PC-3 (cell line): ENCODE measurements around the gene AOPEP. TPM values are rescaled to one million over a fixed set of nuclear protein-coding genes. Genes with fewer than 3 reads are reported as not detected.

Source experiments
- ATAC-seq: fragments of 200-7000 bp; cut with Tn5 transposase; 2 replicates; pipeline ENCODE4 v1.9.1; 2020; ENCODE audit warnings: mild to moderate bottlenecking, moderate library complexity
- BruUV-seq: library from RNA; stranded (reverse); fragments of 400-500 nt; replicated peaks from 2 replicates; lab custom pipeline; 2021; lab: Mats Ljungman, UMichigan
- CTCF ChIA-PET: fragments of 300-600 bp; sonication (Branson Sonifier 250); formaldehyde crosslinking; loops from one replicate; lab custom pipeline; 2022; ENCODE audit warnings: antibody characterized with exemption; lab: Charles Lee
- POLR2A ChIA-PET: fragments of 300-600 bp; sonication (Branson Sonifier 250); formaldehyde crosslinking; loops from one replicate; lab custom pipeline; 2022; ENCODE audit warnings: antibody characterized with exemption; ENCODE audit not compliant: unreplicated experiment; lab: Charles Lee
- DNase-seq: peaks from one replicate; pipeline ENCODE4 v3.0.0-alpha.2; 2015
- H2AFZ ChIP-seq: fragments of 300-600 bp; sonication (generic); 2 replicates; pipeline ENCODE4 v1.6.0; 2016; ENCODE audit warnings: antibody characterized with exemption, low read length
- H3F3A ChIP-seq: fragments of 300-600 bp; sonication (generic); one replicate; pipeline ENCODE4 v1.6.0; 2017; ENCODE audit warnings: antibody characterized with exemption, low read length, control low read depth, mild to moderate bottlenecking; ENCODE audit not compliant: unreplicated experiment
- H3K27ac ChIP-seq: fragments of 300-600 bp; sonication (generic); 2 replicates; pipeline ENCODE4 v1.5.1; 2016; ENCODE audit warnings: mild to moderate bottlenecking, low read length
- H3K27me3 ChIP-seq: fragments of 300-600 bp; sonication (generic); 2 replicates; pipeline ENCODE4 v1.6.1; 2016; ENCODE audit warnings: low read length, mixed read lengths
- H3K36me3 ChIP-seq: fragments of 300-600 bp; sonication (generic); 2 replicates; pipeline ENCODE4 v1.6.1; 2016; ENCODE audit warnings: low read depth, mixed run types, low read length, mixed read lengths
- H3K4me1 ChIP-seq: fragments of 300-600 bp; sonication (generic); 2 replicates; pipeline ENCODE4 v1.5.1; 2016; ENCODE audit warnings: low read length; ENCODE audit not compliant: insufficient read depth
- H3K4me2 ChIP-seq: fragments of 300-600 bp; sonication (generic); 2 replicates; pipeline ENCODE4 v1.6.0; 2016; ENCODE audit warnings: low read length
- H3K4me3 ChIP-seq: fragments of 300-600 bp; sonication (generic); 2 replicates; pipeline ENCODE4 v1.5.1; 2016; ENCODE audit warnings: mild to moderate bottlenecking, low read length, mixed read lengths
- H3K79me2 ChIP-seq: fragments of 300-600 bp; sonication (generic); 2 replicates; pipeline ENCODE4 v1.6.1; 2017; ENCODE audit warnings: low read length, mixed read lengths
- H3K9ac ChIP-seq: fragments of 300-600 bp; sonication (generic); 2 replicates; pipeline ENCODE4 v1.6.0; 2016; ENCODE audit warnings: mild to moderate bottlenecking, low read length
- H3K9me2 ChIP-seq: fragments of 300-600 bp; sonication (generic); replicated peaks from 2 replicates; pipeline ENCODE4 v1.6.1; 2016; ENCODE audit warnings: mixed run types, low read length, mixed read lengths
- H3K9me3 ChIP-seq: fragments of 300-600 bp; sonication (generic); 2 replicates; pipeline ENCODE4 v1.6.1; 2016; ENCODE audit warnings: low read length, mixed read lengths
- H4K20me1 ChIP-seq: fragments of 300-600 bp; sonication (generic); 2 replicates; pipeline ENCODE4 v1.6.1; 2016; ENCODE audit warnings: low read length, mixed read lengths
- CTCF ChIP-seq: fragments of 300-600 bp; sonication (generic); conservative IDR thresholded peaks from 2 replicates; pipeline ENCODE4 v1.5.1; 2017; ENCODE audit warnings: antibody characterized with exemption, low read depth, mild to moderate bottlenecking, low read length
- EZH2 ChIP-seq: fragments of 300-600 bp; sonication (generic); IDR thresholded peaks from one replicate; pipeline ENCODE4 v1.6.1; 2017; ENCODE audit warnings: antibody characterized with exemption, mild to moderate bottlenecking, low read length; ENCODE audit not compliant: unreplicated experiment
- EZH2phosphoT487 ChIP-seq: fragments of 300-600 bp; sonication (generic); IDR thresholded peaks from 2 replicates; pipeline ENCODE4 v1.6.1; 2018; ENCODE audit warnings: mild to moderate bottlenecking, antibody characterized with exemption, low read length, borderline replicate concordance
- intact Hi-C: fragments of 100-400 bp; cut with micrococcal nuclease; formaldehyde crosslinking; loops from 2 replicates; pipeline ENCODE4 v1.9.0; 2023
- total RNA-seq: library from RNA; depleted of rRNA; stranded (reverse); fragments of >200 nt; gene quantifications from 2 replicates; pipeline ENCODE4 v1.2.3, GENCODE V29; 2014

AOPEP gene
- total RNA-seq, 1 experiment from 2014 or later = 23.1 TPM

- Histone ChIP-seq H3F3A (peaks cover 3% of the 10 kb centered on the region), H3K9me2 (no peaks in the 10 kb centered on the region), H3K9ac (no peak overlapping the region), H3K27me3 (no peaks in the 10 kb centered on the region), H3K27ac (peak overlapping the region; percentile 74; the same call in 1 of the 2 replicates), H3K79me2 (no peaks in the 10 kb centered on the region), H2AFZ (no peak overlapping the region), H3K9me3 (no peaks in the 10 kb centered on the region), H3K4me2 (no peak overlapping the region), H3K36me3 (no peaks in the 10 kb centered on the region; the same call in 1 of the 2 replicates), H3K4me3 (no peak overlapping the region), H4K20me1 (no peaks in the 10 kb centered on the region), H3K4me1 (peaks cover 34% of the 10 kb centered on the region)
- DNase-seq (no peak), ATAC-seq (no peak)
- TF ChIP-seq EZH2phosphoT487 (no peak), EZH2 (no peak), CTCF (no peak)
- ChIA-PET POLR2A (no interaction called here), CTCF (no interaction called here)
- no TSS peak for BruUV-seq
- intact Hi-C loops = no loop called here
Observed at GRCh38 chr9:95104581-95104960, 378.1 kb downstream of the AOPEP start.

GRCh38 chr9:95104980-95105379, 378.5 kb downstream of the AOPEP start:
- Histone ChIP-seq H3K79me2 (no peaks in the 10 kb centered on the region), H3K9me2 (no peaks in the 10 kb centered on the region), H3K27ac (peak overlapping the region; percentile 74), H3K9ac (0 out of 2 replicates have a peak overlapping the region, but pooled peaks have one; percentile 33), H4K20me1 (no peaks in the 10 kb centered on the region), H2AFZ (no peak overlapping the region), H3K4me2 (no peak overlapping the region), H3K4me1 (peaks cover 30% of the 10 kb centered on the region), H3F3A (peaks cover 3% of the 10 kb centered on the region), H3K9me3 (no peaks in the 10 kb centered on the region), H3K4me3 (no peak overlapping the region), H3K36me3 (no peaks in the 10 kb centered on the region; the same call in 1 of the 2 replicates), H3K27me3 (no peaks in the 10 kb centered on the region)
- ATAC-seq (no peak), DNase-seq (no peak)
- POLR2A ChIA-PET = no interaction called here
- intact Hi-C loops = no loop called here
- no TSS peak for BruUV-seq
- TF ChIP-seq EZH2phosphoT487 = no peak
- no peak for TF ChIP-seq EZH2
- no peak for TF ChIP-seq CTCF
- CTCF ChIA-PET = no interaction called here

GRCh38 chr9:95105519-95106287, 379.2 kb downstream of the AOPEP start:
- no peaks in the 10 kb centered on the region; the same call in 1 of the 2 replicates for H3K36me3 ChIP-seq
- peak overlapping the region; percentile 74 for H3K27ac ChIP-seq
- CTCF ChIA-PET = no interaction called here
- no peaks in the 10 kb centered on the region for H3K9me2 ChIP-seq
- no peaks in the 10 kb centered on the region for H3K79me2 ChIP-seq
- H3K9me3 ChIP-seq = no peaks in the 10 kb centered on the region
- H3K4me1 ChIP-seq = peaks cover 23% of the 10 kb centered on the region
- no peak overlapping the region for H2AFZ ChIP-seq
- POLR2A ChIA-PET = interaction anchor here (0.7 kb wide), 1 partner anchor 566 kb away, joined by 13 read pairs; no protein-coding TSS in a partner anchor
- no peak overlapping the region for H3K4me3 ChIP-seq
- H3F3A ChIP-seq = peaks cover 3% of the 10 kb centered on the region
- H3K9ac ChIP-seq = peak overlapping the region; percentile 33; the same call in 1 of the 2 replicates
- H3K27me3 ChIP-seq = no peaks in the 10 kb centered on the region
- ATAC-seq (peak; percentile 93), DNase-seq (peak; percentile 76)
- no peaks in the 10 kb centered on the region for H4K20me1 ChIP-seq
- peak overlapping the region; percentile 48 for H3K4me2 ChIP-seq
- BruUV-seq = TSS peak; percentile 32
- intact Hi-C loops = no loop called here
- TF ChIP-seq EZH2phosphoT487 (no peak), EZH2 (no peak), CTCF (no peak)
